Vagina (tissue), 2 donors: ENCODE results near the gene CLEC18A.

ENCODE experiments used
- POLR2A ChIP-seq, 2 donors: fragments of 450-650 bp; IDR thresholded peaks; one replicate each; pipeline ENCODE4 v1.6.1; 2017; ENCODE audit warnings: antibody characterized with exemption in 2 of 2, mild to moderate bottlenecking in 2 of 2, moderate library complexity in 2 of 2
- TF ChIP-seq, protein P1 (sequence below), 3 experiments: fragments of 450-650 bp in 2 of 3; fragments of 200-600 bp in 1 of 3; sonication (generic) in 1 of 3; IDR thresholded peaks; one replicate each; pipeline ENCODE4 v1.5.1; 2017 to 2019; ENCODE audit warnings: antibody characterized with exemption in 3 of 3, mild to moderate bottlenecking in 2 of 3, moderate library complexity in 2 of 3

DNA sequence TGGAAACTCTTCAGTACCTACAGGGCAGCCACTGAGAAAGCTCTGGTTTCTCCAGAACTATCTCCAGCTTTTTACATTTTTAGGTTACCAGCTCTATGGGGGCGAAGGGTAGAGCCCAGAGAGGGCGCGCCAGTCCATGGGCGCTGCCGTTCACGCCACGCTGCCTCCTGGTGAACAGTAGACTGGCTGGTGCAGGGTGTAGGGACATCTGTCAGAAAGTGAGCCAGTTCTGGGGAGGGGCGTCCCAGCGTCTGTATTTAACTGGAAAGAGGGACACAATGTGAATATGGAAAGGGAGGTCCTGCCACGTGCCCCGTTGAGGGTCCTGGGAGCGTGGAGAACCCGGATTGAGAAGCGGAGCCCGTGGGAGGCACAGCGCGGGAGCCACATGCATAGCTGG lies 16.4 kb upstream of the CLEC18A start:
- TF ChIP-seq, protein P1, sequence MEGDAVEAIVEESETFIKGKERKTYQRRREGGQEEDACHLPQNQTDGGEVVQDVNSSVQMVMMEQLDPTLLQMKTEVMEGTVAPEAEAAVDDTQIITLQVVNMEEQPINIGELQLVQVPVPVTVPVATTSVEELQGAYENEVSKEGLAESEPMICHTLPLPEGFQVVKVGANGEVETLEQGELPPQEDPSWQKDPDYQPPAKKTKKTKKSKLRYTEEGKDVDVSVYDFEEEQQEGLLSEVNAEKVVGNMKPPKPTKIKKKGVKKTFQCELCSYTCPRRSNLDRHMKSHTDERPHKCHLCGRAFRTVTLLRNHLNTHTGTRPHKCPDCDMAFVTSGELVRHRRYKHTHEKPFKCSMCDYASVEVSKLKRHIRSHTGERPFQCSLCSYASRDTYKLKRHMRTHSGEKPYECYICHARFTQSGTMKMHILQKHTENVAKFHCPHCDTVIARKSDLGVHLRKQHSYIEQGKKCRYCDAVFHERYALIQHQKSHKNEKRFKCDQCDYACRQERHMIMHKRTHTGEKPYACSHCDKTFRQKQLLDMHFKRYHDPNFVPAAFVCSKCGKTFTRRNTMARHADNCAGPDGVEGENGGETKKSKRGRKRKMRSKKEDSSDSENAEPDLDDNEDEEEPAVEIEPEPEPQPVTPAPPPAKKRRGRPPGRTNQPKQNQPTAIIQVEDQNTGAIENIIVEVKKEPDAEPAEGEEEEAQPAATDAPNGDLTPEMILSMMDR (IDR thresholded peaks at IDR 0.05): no peak
- no peak for TF ChIP-seq POLR2A (IDR thresholded peaks at IDR 0.05)
